ENCODE results near the gene HIF3A. TPM values are rescaled to one million over a fixed set of nuclear protein-coding genes. Genes with fewer than 3 reads are reported as not detected.

The HIF3A gene
- total RNA-seq, 4 donors from 2014 or later = 49.3 to 383 (median 144) TPM

DNA sequence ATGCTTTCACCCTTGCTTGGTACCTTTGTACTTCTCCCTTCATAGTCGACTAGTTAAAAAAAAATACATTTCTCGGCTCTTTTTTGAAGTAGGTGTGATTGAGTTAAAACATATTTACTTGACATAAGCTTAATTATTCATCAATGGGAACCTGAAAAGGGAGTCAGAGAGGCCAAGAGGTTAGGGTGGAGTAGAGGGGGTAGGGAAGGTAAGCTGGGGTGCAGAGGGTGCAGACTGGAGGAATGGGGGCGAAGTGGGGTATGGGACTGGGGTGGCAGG is 701 bp upstream of the HIF3A start:
- Histone ChIP-seq H3K36me3 (no peaks in the 10 kb centered on the region), H3K4me1 (peaks cover 0 to 43% (median 16%) of the 10 kb centered on the region in 3 donors), H3K9me3 (no peaks in the 10 kb centered on the region), H3K4me3 (peak overlapping the region in 1 of 2 donors; percentile 80), H3K27me3 (no peaks in the 10 kb centered on the region), H3K27ac (peak overlapping the region; percentile 54 to 99 (median 96))
- ATAC-seq = no peak
- TF ChIP-seq EP300 (IDR thresholded peaks at IDR 0.05) = no peak
- TF ChIP-seq POLR2AphosphoS5 (IDR thresholded peaks at IDR 0.05) = no peak
- TF ChIP-seq, protein P1, sequence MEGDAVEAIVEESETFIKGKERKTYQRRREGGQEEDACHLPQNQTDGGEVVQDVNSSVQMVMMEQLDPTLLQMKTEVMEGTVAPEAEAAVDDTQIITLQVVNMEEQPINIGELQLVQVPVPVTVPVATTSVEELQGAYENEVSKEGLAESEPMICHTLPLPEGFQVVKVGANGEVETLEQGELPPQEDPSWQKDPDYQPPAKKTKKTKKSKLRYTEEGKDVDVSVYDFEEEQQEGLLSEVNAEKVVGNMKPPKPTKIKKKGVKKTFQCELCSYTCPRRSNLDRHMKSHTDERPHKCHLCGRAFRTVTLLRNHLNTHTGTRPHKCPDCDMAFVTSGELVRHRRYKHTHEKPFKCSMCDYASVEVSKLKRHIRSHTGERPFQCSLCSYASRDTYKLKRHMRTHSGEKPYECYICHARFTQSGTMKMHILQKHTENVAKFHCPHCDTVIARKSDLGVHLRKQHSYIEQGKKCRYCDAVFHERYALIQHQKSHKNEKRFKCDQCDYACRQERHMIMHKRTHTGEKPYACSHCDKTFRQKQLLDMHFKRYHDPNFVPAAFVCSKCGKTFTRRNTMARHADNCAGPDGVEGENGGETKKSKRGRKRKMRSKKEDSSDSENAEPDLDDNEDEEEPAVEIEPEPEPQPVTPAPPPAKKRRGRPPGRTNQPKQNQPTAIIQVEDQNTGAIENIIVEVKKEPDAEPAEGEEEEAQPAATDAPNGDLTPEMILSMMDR (IDR thresholded peaks at IDR 0.05) = no peak
- no peak for TF ChIP-seq POLR2A (IDR thresholded peaks at IDR 0.05)
- 0% methylated on average over 2 of the region's 3 CpGs; no CpG with 5 or more reads in 1 of the 2 donors for WGBS, 2 donors (ENCODE audit: low coverage in 1 of 2)

DNA sequence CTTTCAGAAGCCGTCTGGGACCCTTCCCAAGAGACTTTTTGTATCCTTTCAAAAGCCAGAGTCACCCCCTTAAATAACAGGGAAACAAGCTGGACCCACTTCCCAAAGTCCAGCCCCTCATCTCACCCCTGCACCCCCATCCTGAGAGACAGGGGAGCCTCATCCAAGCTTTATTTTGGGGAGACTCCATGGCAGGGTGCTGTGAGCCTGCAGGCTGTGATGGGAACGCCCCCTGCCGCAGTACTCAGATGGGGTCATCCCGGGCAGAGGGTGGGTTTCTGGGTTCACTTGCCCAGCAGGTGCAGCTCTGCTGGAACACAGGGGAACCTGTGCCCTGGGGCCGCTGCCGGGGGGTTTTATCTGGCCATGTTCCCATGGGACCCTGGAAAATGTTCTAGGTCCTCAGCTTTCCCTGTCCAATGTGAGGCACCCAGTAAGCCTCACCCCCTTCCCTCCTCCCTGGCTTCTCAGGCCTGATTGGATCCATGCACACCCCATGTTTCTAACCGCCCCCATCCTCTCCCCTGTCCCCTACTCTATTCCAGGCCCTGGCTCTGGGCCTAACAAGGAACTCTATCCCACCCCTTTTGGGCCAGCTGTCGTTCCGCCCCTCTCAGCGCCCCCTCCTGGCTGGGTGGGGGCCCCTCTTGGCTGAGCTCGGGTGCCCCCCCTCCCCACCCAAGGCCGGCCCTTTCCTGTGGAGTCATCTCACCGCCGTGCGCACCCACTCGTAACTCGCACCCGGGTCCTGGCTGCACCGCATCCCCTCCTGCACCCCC is 1.0 kb downstream of the HIF3A start:
- no peaks in the 10 kb centered on the region for H3K27me3 ChIP-seq
- H3K36me3 ChIP-seq = peaks cover 0 to 2% of the 10 kb centered on the region in 2 donors
- no peaks in the 10 kb centered on the region for H3K9me3 ChIP-seq
- peaks cover under 1 to 61% (median 23%) of the 10 kb centered on the region in 3 donors for H3K4me1 ChIP-seq
- H3K4me3 ChIP-seq = peak overlapping the region; percentile 80 to 88
- peak; percentile 68 for ATAC-seq
- TF ChIP-seq, protein P1 (IDR thresholded peaks at IDR 0.05) = peak in 3 of 4 experiments; percentile 49 to 65 (median 51)
- TF ChIP-seq EP300 (IDR thresholded peaks at IDR 0.05) = no peak
- peak; percentile 86 for TF ChIP-seq POLR2AphosphoS5 (IDR thresholded peaks at IDR 0.05)
- peak; percentile 44 to 58 for TF ChIP-seq POLR2A (IDR thresholded peaks at IDR 0.05)
- peak overlapping the region; percentile 94 to 99 (median 98) for H3K27ac ChIP-seq
- WGBS, 2 donors (ENCODE audit: low coverage in 1 of 2) = 5 to 10% methylated on average over 3 to 4 of the region's 19 CpGs

DNA sequence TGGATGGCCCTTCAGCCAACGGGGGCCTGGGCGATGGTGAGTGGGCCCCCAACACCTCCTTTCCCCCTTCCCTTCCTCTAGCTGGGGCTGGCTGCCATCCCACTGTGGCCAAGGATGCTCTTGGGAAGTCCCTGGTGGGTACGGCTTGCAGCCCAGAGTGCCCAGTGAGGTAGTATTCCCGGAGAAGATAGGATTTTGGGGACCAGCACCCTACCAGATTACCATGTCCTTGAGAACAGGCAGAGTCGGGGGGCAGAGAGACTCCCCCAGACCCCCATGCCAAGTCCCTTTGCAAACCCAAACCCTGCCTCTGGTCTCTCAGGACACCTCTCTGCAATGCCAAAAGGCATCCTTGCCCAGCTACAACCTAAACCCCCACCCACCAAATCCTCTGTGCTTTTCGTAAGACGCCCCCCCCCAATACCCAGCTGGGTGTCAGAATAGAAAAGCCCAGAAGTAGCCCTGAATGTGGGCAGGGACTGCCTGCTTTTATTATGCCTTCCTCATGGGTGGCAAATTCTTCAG is 1.7 kb downstream of the HIF3A start:
- no peaks in the 10 kb centered on the region for H3K9me3 ChIP-seq
- H3K27me3 ChIP-seq = no peaks in the 10 kb centered on the region
- 0% methylated on average over 1 to 2 of the region's 7 CpGs for WGBS, 2 donors (ENCODE audit: low coverage in 1 of 2)
- ATAC-seq = peak; percentile 0
- peaks cover 0 to 8% of the 10 kb centered on the region in 2 donors for H3K36me3 ChIP-seq
- peak overlapping the region; percentile 80 to 88 for H3K4me3 ChIP-seq
- peak overlapping the region; percentile 94 to 99 (median 98) for H3K27ac ChIP-seq
- peaks cover 2 to 67% (median 30%) of the 10 kb centered on the region in 3 donors for H3K4me1 ChIP-seq
- TF ChIP-seq EP300 (IDR thresholded peaks at IDR 0.05) = no peak
- TF ChIP-seq, protein P1 (IDR thresholded peaks at IDR 0.05) = peak in 1 of 4 experiments; percentile 2

- Histone ChIP-seq H3K4me1 (peaks cover 2 to 72% (median 33%) of the 10 kb centered on the region in 3 donors), H3K27me3 (no peaks in the 10 kb centered on the region), H3K4me3 (peak overlapping the region; percentile 80 to 88), H3K27ac (peak overlapping the region; percentile 94 to 99 (median 98)), H3K36me3 (peaks cover 0 to 13% of the 10 kb centered on the region in 2 donors), H3K9me3 (no peaks in the 10 kb centered on the region)
- peak in 1 of 2 donors; percentile 39 for TF ChIP-seq POLR2A (IDR thresholded peaks at IDR 0.05)
- no peak for TF ChIP-seq EP300 (IDR thresholded peaks at IDR 0.05)
- peak; percentile 99 for TF ChIP-seq POLR2AphosphoS5 (IDR thresholded peaks at IDR 0.05)
- TF ChIP-seq, protein P1 (IDR thresholded peaks at IDR 0.05) = no peak
- ATAC-seq = peak; percentile 73
- WGBS, 2 donors (ENCODE audit: low coverage in 1 of 2) = no CpG with 5 or more reads among the region's 11 CpGs
These were observed 2.2 kb downstream of the HIF3A start for GRCh38 chr19:46299004-46299509.

Measured in gastroesophageal sphincter (tissue), 4 donors.